Common myeloid progenitor, CD34-positive (primary cell): ENCODE measurements around the gene BLVRA.
"Not testable (repeated sequence)": the region's sequence is repeated elsewhere in the genome, so short reads cannot be mapped to it uniquely, and the experiment has no call there.

Experiments
- CTCF ChIA-PET: fragments of 350-600 bp; sonication (Branson Sonifier 250); formaldehyde crosslinking; loops from one replicate; lab custom pipeline; 2021; ENCODE audit warnings: antibody characterized with exemption; lab: Charles Lee
- POLR2A ChIA-PET: fragments of 350-600 bp; sonication (Branson Sonifier 250); formaldehyde crosslinking; loops from one replicate; lab custom pipeline; 2021; ENCODE audit warnings: antibody characterized with exemption; lab: Charles Lee
- DNase-seq, 3 donors: peaks; one replicate each; pipeline versions ENCODE4 v3.0.0 to v3.0.0-alpha.2; 2013
- H3K27ac ChIP-seq, 2 experiments: 1 replicate in 1 of 2; 2 replicates in 1 of 2; pipeline ENCODE4 v1.7.0; 2013; ENCODE audit warnings: inconsistent platforms in 2 of 2, low read length in 2 of 2, mild to moderate bottlenecking in 2 of 2, low read depth in 1 of 2, moderate library complexity in 1 of 2; ENCODE audit not compliant: severe bottlenecking in 2 of 2, insufficient read depth in 1 of 2, poor library complexity in 1 of 2
- H3K27me3 ChIP-seq, 5 experiments: replicated peaks in 2 of 5; 1 replicate in 3 of 5; 2 replicates in 2 of 5; pipeline versions ENCODE4 v1.6.1 to v1.7.0; 2013; ENCODE audit warnings: low read length in 4 of 5, mild to moderate bottlenecking in 2 of 5, moderate library complexity in 2 of 5, inconsistent platforms in 1 of 5; ENCODE audit not compliant: insufficient read depth in 5 of 5, control insufficient read depth in 4 of 5
- H3K36me3 ChIP-seq, 4 experiments: 1 replicate in 2 of 4; 2 replicates in 2 of 4; pipeline versions ENCODE4 v1.6.1 to v1.7.0; 2013; ENCODE audit warnings: low read length in 3 of 4, control low read depth in 1 of 4, mild to moderate bottlenecking in 1 of 4; ENCODE audit not compliant: control insufficient read depth in 4 of 4, insufficient read depth in 4 of 4
- H3K4me1 ChIP-seq, 4 experiments: 1 replicate in 3 of 4; 2 replicates in 1 of 4; pipeline versions ENCODE4 v1.6.1 to v1.7.1; 2013; ENCODE audit warnings: low read length in 3 of 4, mild to moderate bottlenecking in 3 of 4, control low read depth in 1 of 4, inconsistent platforms in 1 of 4, moderate library complexity in 1 of 4; ENCODE audit not compliant: control insufficient read depth in 4 of 4, insufficient read depth in 4 of 4; ENCODE audit errors: control extremely low read depth in 1 of 4
- H3K4me3 ChIP-seq, 7 experiments: 1 replicate in 4 of 7; 2 replicates in 3 of 7; pipeline versions ENCODE4 v1.5.1 to v1.7.0; 2013; ENCODE audit warnings: mild to moderate bottlenecking in 7 of 7, low read length in 6 of 7, moderate library complexity in 6 of 7, inconsistent platforms in 2 of 7, low read depth in 2 of 7, control low read depth in 1 of 7; ENCODE audit not compliant: insufficient read depth in 4 of 7, control insufficient read depth in 1 of 7; ENCODE audit errors: extremely low read depth in 1 of 7
- H3K9me3 ChIP-seq, 5 experiments: 1 replicate in 4 of 5; 2 replicates in 1 of 5; pipeline versions ENCODE4 v1.6.1 to v1.7.1; 2013; ENCODE audit warnings: low read length in 4 of 5, mild to moderate bottlenecking in 2 of 5, inconsistent platforms in 1 of 5, low read depth in 1 of 5, moderate library complexity in 1 of 5; ENCODE audit not compliant: control insufficient read depth in 4 of 5, insufficient read depth in 2 of 5; ENCODE audit errors: control extremely low read depth in 1 of 5
- WGBS: methylation state at CpG from one replicate; pipeline ENCODE4 v1.1.5; 2013; ENCODE audit not compliant: insufficient coverage; 5-methylcytosine and 5-hydroxymethylcytosine counted together

The BLVRA gene

GRCh38 chr7:43773268-43773667, 14.8 kb downstream of the BLVRA start:
- 100% methylated on average over 2 of the region's 6 CpGs for WGBS

GRCh38 chr7:43775255-43775654, 16.8 kb downstream of the BLVRA start:
- Histone ChIP-seq H3K4me1 (peaks cover 0 to 19% (median 3%) of the 10 kb centered on the region in 4 experiments), H3K36me3 (peaks cover 0 to 19% (median 10%) of the 10 kb centered on the region in 4 experiments)
- H3K9me3 ChIP-seq, H3K27ac ChIP-seq, H3K27me3 ChIP-seq, POLR2A ChIA-PET, CTCF ChIA-PET, DNase-seq, H3K4me3 ChIP-seq: not testable (repeated sequence)
- no CpG with 5 or more reads among the region's 2 CpGs for WGBS

More at GRCh38 chr7:43773268-43773667, 14.8 kb downstream of the BLVRA start:
- H3K27me3 ChIP-seq, H3K4me3 ChIP-seq, H3K27ac ChIP-seq, POLR2A ChIA-PET, CTCF ChIA-PET, H3K9me3 ChIP-seq, DNase-seq: not testable (repeated sequence)
- peaks cover under 1 to 39% (median 15%) of the 10 kb centered on the region in 4 experiments for H3K4me1 ChIP-seq
- peaks cover 0 to 16% (median 8%) of the 10 kb centered on the region in 4 experiments for H3K36me3 ChIP-seq

GRCh38 chr7:43778293-43779044, 20.0 kb downstream of the BLVRA start:
- H3K4me1 ChIP-seq, H3K9me3 ChIP-seq, DNase-seq, POLR2A ChIA-PET, H3K4me3 ChIP-seq, H3K27me3 ChIP-seq, H3K27ac ChIP-seq, H3K36me3 ChIP-seq: not testable (repeated sequence)
- WGBS: 97% methylated on average over 11 of the region's 18 CpGs
- CTCF ChIA-PET: interaction anchor here (1.8 to 2.5 kb wide), 2 partner anchors 11 to 13 kb away, joined by 3 to 7 read pairs; no protein-coding TSS in a partner anchor

DNA sequence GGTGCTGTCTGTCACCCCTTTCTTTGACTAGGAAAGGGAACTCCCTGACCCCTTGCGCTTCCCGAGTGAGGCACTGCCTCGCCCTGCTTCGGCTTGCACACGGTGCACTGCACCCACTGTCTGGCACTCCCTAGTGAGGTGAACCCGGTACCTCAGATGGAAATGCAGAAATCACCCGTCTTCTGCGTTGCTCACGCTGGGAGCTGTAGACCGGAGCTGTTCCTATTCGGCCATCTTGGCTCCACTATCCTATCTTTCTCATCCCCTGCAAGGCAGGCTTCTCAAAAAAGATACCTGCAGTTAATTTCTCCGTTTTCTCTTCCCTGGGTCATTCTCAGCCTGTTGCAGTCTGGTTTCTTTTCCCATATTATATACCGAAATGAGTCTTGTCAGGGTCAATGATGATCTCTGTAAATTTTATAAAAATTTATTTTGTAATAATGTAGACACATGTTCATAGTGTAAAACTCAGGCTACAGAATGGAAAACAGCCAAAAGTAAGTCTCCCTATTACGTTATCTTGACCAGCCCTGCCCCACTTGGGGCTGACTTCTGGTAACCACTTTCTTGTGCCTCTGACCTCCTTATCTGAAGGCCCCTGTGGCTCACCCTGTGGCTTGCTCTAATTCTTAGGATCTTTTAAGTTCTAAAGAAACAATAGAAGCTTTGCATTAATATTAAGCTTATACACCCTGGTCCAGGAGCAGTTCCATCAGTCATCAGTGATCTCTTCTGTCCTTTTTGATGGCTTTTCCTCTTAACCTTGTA, 20.7 kb downstream of the BLVRA start:
- Histone ChIP-seq H3K27me3 (no peaks in the 10 kb centered on the region), H3K36me3 (peaks cover 0 to 7% (median 3%) of the 10 kb centered on the region in 4 experiments), H3K9me3 (no peaks in the 10 kb centered on the region), H3K4me3 (no peak overlapping the region), H3K27ac (no peak overlapping the region), H3K4me1 (no peaks in the 10 kb centered on the region)
- ChIA-PET POLR2A (no interaction called here), CTCF (interaction anchor here (1.0 to 2.5 kb wide), 3 partner anchors 11 to 12 kb away, joined by 3 to 7 read pairs (median 3); no protein-coding TSS in a partner anchor)
- DNase-seq: peak in 2 of 3 donors; percentile 20 to 48
- 87% methylated on average over 7 of the region's 14 CpGs for WGBS

DNA sequence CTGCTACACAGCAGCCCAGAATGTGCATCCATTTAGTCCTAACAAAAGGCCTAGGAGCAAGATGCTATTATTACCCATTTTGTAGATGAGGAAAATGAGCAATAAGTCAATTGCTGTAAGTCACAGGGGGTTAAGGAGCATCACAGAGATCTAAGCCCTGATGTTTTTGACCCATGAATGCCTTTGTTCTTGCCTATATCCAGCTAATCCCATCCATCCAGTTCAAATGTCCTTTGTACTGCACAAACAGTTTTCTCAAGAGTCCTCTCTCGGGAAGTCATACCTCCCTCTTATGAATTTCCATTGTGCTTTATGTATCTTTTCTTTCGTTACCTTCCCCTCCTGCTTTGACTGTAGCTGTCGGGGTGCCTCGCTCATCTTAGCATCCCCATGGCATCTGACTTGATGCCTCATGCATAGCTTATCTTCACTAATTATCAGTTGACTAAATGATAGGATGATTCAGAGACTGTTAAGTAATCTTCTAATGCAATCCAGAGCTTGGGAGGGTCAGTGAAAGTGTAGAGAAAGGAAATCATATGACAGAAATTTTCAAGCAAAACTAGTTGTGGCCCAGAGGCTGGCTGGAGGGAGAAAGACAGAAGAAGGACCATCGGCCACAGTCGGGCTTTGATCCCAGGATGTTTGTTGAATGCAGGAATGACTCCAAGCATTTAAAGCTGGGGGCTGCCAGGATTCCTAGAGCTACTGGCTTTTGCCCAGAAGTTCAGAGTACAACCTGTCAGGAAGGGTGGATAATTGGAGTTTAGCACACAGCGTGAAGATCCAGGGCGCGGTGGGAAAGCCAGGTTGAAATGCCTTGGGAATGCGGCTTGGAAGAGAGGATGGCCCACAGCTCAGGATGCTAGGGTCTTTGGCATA, 23.5 kb downstream of the BLVRA start:
- Histone ChIP-seq H3K4me3 (no peak overlapping the region), H3K27me3 (no peaks in the 10 kb centered on the region), H3K27ac (no peak overlapping the region), H3K36me3 (peaks cover 0 to 7% (median 5%) of the 10 kb centered on the region in 4 experiments), H3K9me3 (no peaks in the 10 kb centered on the region), H3K4me1 (no peaks in the 10 kb centered on the region)
- POLR2A ChIA-PET: no interaction called here
- WGBS: 97% methylated on average over 9 of the region's 10 CpGs
- CTCF ChIA-PET: interaction anchor here (0.5 to 1.5 kb wide), 3 partner anchors 11 to 864 kb away, joined by 4 to 5 read pairs (median 4); no protein-coding TSS in a partner anchor
- DNase-seq: no peak

DNA sequence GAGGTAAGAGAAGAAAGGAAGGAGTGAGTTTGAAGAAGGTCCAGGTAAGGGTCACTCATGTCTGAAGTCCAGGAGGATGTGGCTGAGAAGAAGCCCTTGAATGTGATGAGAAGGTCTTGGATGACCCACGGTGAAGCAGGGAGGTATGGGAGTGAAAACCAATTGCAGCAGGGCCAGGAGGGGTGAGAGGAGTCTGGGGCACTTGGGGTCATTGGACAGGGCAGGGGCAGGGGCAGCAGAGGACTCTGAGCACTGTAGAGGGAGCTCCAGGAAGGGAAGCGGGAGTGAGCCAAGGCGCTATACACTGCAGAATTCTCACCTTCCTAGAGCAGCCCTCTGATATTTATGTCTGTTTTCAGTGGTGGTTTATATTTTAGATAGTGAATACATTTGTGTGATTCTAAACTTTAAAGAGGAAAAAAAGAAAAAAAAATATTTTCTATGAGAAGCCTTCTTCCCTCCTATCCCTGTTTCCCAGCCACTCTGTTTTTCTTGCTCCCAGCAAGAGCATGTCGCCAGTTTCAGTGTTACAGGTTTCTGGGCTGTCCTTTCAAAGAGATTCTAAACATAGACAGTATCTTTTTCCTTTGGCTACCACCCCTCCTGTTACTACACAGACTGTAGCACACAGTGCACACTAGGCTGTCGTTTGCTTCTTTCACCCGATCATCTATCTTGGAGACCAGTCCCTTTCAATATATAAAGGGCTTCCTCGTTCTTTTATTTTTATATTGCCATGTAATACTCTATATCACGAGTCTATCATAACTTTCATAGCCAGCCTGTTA, 24.5 kb downstream of the BLVRA start:
- ChIA-PET POLR2A (no interaction called here), CTCF (interaction anchor here (1.3 to 1.5 kb wide), 2 partner anchors 10 to 41 kb away, joined by 4 to 5 read pairs; no protein-coding TSS in a partner anchor)
- Histone ChIP-seq H3K9me3 (no peaks in the 10 kb centered on the region), H3K27ac (no peak overlapping the region), H3K4me3 (no peak overlapping the region), H3K27me3 (no peaks in the 10 kb centered on the region), H3K36me3 (peaks cover 2 to 14% (median 9%) of the 10 kb centered on the region in 4 experiments), H3K4me1 (no peaks in the 10 kb centered on the region)
- no peak for DNase-seq
- 88% methylated on average over 2 of the region's 8 CpGs for WGBS
